Karpas-422 (cell line): Measurements from ENCODE around the gene YPEL4. TPM values are rescaled to one million over a fixed set of nuclear protein-coding genes. Genes with fewer than 3 reads are reported as not detected.

Source experiments
- DNase-seq: peaks from one replicate; pipeline ENCODE4 v3.0.0-alpha.2; 2015
- H2AFZ ChIP-seq: fragments of 200-600 bp; sonication (generic); 2 replicates; pipeline ENCODE4 v1.6.1; 2014; ENCODE audit warnings: antibody characterized with exemption, low read length, mixed read lengths
- H3K27ac ChIP-seq: fragments of 200-600 bp; sonication (generic); 2 replicates; pipeline ENCODE4 v1.5.1; 2014; ENCODE audit warnings: mild to moderate bottlenecking, low read length, moderate library complexity
- H3K27me3 ChIP-seq: fragments of 200-600 bp; sonication (generic); 2 replicates; pipeline ENCODE4 v1.6.1; 2014; ENCODE audit warnings: low read length, mixed read lengths
- H3K36me3 ChIP-seq: fragments of 200-600 bp; sonication (generic); 2 replicates; pipeline ENCODE4 v1.6.1; 2014; ENCODE audit warnings: low read length, mixed read lengths; ENCODE audit not compliant: insufficient read depth
- H3K4me1 ChIP-seq: fragments of 200-600 bp; sonication (generic); 2 replicates; pipeline ENCODE4 v1.6.1; 2014; ENCODE audit warnings: mild to moderate bottlenecking, low read length, mixed read lengths
- H3K4me2 ChIP-seq: fragments of 200-600 bp; sonication (generic); 2 replicates; pipeline ENCODE4 v1.6.1; 2014; ENCODE audit warnings: low read length, low read depth, mild to moderate bottlenecking; ENCODE audit not compliant: poor library complexity, severe bottlenecking
- H3K4me3 ChIP-seq: fragments of 200-600 bp; sonication (generic); 2 replicates; pipeline ENCODE4 v1.5.1; 2014; ENCODE audit warnings: mild to moderate bottlenecking, antibody characterized with exemption, low read length, mixed read lengths
- H3K79me2 ChIP-seq: fragments of 200-600 bp; sonication (generic); 2 replicates; pipeline ENCODE4 v1.6.1; 2014; ENCODE audit warnings: mild to moderate bottlenecking, low read length, mixed read lengths
- H3K9ac ChIP-seq: fragments of 200-600 bp; sonication (generic); 2 replicates; pipeline ENCODE4 v1.6.0; 2014; ENCODE audit warnings: low read length
- H3K9me2 ChIP-seq: fragments of 200-600 bp; sonication (generic), shearing (Covaris generic); replicated peaks from 2 replicates; pipeline ENCODE4 v1.6.0; 2014; ENCODE audit warnings: mild to moderate bottlenecking, low read length, moderate library complexity; ENCODE audit not compliant: insufficient read depth
- H3K9me3 ChIP-seq: fragments of 300-700, 200-600 bp; sonication (generic); 2 replicates; pipeline ENCODE4 v1.6.1; 2014; ENCODE audit warnings: low read length, mixed read lengths
- H4K20me1 ChIP-seq: fragments of 200-600 bp; sonication (generic); 2 replicates; pipeline ENCODE4 v1.6.1; 2014; ENCODE audit warnings: mild to moderate bottlenecking, antibody characterized with exemption, low read length, low read depth; ENCODE audit not compliant: insufficient read depth
- total RNA-seq: library from RNA; depleted of rRNA; stranded (reverse); fragments of >200 nt; shearing (Covaris generic); gene quantifications from 2 replicates; pipeline ENCODE4 v1.2.3, GENCODE V29; 2014; ENCODE audit warnings: low replicate concordance

The YPEL4 gene
- total RNA-seq, 1 experiment from 2014 or later: not detected

DNA sequence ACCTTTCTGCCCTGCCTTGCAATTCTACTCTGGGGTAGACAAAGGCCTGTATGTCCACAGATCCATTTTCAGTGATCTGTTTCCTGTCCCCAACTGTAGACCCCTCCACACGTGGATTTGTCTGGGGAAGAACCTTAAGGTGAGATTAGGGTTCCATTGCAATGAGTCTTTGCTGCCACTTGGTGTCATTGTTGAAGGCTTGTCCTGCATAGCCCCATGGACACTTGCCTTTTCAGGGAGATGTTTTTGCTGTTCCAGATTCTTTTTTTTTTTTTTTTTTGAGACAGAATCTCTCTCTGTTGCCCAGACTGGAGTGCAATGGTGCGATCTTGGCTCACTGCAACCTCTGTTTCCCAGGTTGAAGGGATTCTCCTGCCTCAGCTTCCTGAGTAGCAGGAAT, 30.4 kb downstream of the YPEL4 start:
- H3K4me1 ChIP-seq: no peaks in the 10 kb centered on the region
- DNase-seq: peak; percentile 49

DNA sequence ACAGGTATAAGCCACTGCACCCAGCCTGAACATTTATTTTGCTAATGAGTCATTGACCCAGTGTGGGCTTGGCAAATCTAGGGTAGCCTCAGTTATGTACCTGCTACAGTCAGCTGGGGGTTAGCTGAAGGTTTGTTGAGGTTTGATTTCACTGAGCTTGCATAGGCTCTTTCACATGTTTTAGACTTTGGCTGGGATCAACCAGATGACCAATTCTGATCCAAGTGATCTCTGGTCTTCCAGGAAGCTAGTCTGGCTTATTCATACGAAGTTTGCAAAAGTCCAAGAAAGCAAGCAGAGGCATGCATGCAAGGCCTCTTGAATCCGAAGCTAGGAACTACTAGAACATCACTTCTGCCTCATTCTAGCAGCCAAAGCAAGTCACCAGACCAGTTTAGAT, 31.3 kb downstream of the YPEL4 start:
- no peak overlapping the region for H3K9ac ChIP-seq
- H3K9me2 ChIP-seq: no peaks in the 10 kb centered on the region
- H4K20me1 ChIP-seq: no peaks in the 10 kb centered on the region
- no peak overlapping the region for H2AFZ ChIP-seq
- no peak overlapping the region for H3K27ac ChIP-seq
- no peak overlapping the region for H3K4me3 ChIP-seq
- H3K9me3 ChIP-seq: peaks cover 8% of the 10 kb centered on the region
- no peaks in the 10 kb centered on the region for H3K4me1 ChIP-seq
- no peaks in the 10 kb centered on the region for H3K79me2 ChIP-seq
- no peaks in the 10 kb centered on the region for H3K27me3 ChIP-seq
- no peaks in the 10 kb centered on the region for H3K36me3 ChIP-seq
- DNase-seq: no peak
- no peak overlapping the region for H3K4me2 ChIP-seq

More for the DNA sequence above, 30.4 kb downstream of the YPEL4 start:
- H3K36me3 ChIP-seq: no peaks in the 10 kb centered on the region
- H3K9ac ChIP-seq: no peak overlapping the region
- H3K9me3 ChIP-seq: peaks cover 8% of the 10 kb centered on the region
- no peaks in the 10 kb centered on the region for H3K9me2 ChIP-seq
- no peaks in the 10 kb centered on the region for H3K79me2 ChIP-seq
- no peak overlapping the region for H2AFZ ChIP-seq
- H3K27ac ChIP-seq: no peak overlapping the region
- H4K20me1 ChIP-seq: no peaks in the 10 kb centered on the region
- H3K27me3 ChIP-seq: no peaks in the 10 kb centered on the region
- no peak overlapping the region for H3K4me2 ChIP-seq
- H3K4me3 ChIP-seq: no peak overlapping the region

DNA sequence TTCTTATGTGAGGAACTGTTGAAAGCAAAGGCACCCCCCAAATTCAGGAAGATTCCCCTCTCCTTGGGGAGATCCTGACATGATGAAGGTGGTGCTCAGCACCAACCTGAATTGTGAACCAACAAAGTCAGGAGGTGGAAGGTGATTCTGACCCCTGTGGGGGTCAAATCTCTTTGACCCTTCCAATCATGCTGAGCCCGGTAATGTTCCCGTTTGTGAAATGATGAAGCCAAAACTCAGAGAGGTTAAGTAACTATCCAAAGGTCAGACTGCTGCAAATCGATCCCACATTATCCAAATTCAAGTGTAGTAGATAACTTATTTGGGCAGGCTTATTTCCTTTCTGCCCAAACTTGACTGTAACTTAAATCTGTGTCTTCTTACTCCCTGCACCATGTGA, 33.1 kb downstream of the YPEL4 start:
- Histone ChIP-seq H4K20me1 (no peaks in the 10 kb centered on the region), H3K4me3 (no peak overlapping the region)

DNA sequence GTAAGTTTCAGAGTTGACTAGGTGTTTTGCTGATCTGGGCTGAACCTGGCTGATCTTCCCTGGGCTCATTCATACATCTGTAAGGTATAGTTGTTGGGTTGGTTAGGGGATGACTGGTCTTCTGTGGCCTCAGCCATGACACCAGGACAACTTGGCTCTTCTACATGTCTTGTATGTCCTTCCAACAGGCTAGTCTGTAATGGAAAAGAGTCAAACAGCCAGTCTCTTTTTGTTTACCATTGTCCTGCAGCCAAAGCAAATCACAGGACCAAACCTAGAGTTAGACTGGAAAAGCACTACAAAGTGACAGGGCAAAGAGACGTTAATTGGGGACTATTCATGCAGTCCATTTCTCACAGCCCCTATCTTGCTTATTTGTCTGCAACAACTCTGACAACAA, 34.4 kb downstream of the YPEL4 start:
- Histone ChIP-seq H4K20me1 (no peaks in the 10 kb centered on the region), H3K27ac (no peak overlapping the region), H3K36me3 (no peaks in the 10 kb centered on the region), H3K9me2 (no peaks in the 10 kb centered on the region), H3K79me2 (no peaks in the 10 kb centered on the region), H3K4me3 (no peak overlapping the region), H3K4me1 (no peaks in the 10 kb centered on the region), H3K9ac (no peak overlapping the region), H3K27me3 (no peaks in the 10 kb centered on the region), H2AFZ (no peak overlapping the region), H3K4me2 (no peak overlapping the region), H3K9me3 (peaks cover 6% of the 10 kb centered on the region)
- no peak for DNase-seq

More for the DNA sequence above, 33.1 kb downstream of the YPEL4 start:
- no peaks in the 10 kb centered on the region for H3K79me2 ChIP-seq
- no peak overlapping the region for H3K9ac ChIP-seq
- H3K27me3 ChIP-seq: no peaks in the 10 kb centered on the region
- H3K36me3 ChIP-seq: no peaks in the 10 kb centered on the region
- DNase-seq: no peak
- no peak overlapping the region for H2AFZ ChIP-seq
- H3K4me2 ChIP-seq: no peak overlapping the region
- no peaks in the 10 kb centered on the region for H3K9me2 ChIP-seq
- H3K4me1 ChIP-seq: no peaks in the 10 kb centered on the region
- no peak overlapping the region for H3K27ac ChIP-seq
- H3K9me3 ChIP-seq: peaks cover 8% of the 10 kb centered on the region

DNA sequence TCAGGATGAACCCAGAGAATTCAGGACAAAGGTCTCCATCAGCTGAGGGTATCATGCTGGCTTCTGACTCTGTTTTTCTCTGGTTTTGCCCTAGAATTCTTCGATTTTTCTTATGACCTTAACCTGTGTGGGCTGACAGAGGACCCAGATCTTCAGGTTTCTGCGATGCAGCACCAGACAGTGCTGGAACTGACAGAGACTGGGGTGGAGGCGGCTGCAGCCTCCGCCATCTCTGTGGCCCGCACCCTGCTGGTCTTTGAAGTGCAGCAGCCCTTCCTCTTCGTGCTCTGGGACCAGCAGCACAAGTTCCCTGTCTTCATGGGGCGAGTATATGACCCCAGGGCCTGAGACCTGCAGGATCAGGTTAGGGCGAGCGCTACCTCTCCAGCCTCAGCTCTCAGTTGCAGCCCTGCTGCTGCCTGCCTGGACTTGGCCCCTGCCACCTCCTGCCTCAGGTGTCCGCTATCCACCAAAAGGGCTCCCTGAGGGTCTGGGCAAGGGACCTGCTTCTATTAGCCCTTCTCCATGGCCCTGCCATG, 35.4 kb downstream of the YPEL4 start:
- H3K9me3 ChIP-seq: no peaks in the 10 kb centered on the region; the same call in 1 of the 2 replicates
- H3K4me2 ChIP-seq: no peak overlapping the region
- no peak overlapping the region for H3K9ac ChIP-seq
- H3K79me2 ChIP-seq: no peaks in the 10 kb centered on the region
- no peaks in the 10 kb centered on the region for H3K4me1 ChIP-seq
- H3K9me2 ChIP-seq: no peaks in the 10 kb centered on the region
- H2AFZ ChIP-seq: no peak overlapping the region
- H4K20me1 ChIP-seq: no peaks in the 10 kb centered on the region
- no peaks in the 10 kb centered on the region for H3K36me3 ChIP-seq
- H3K27ac ChIP-seq: no peak overlapping the region
- H3K4me3 ChIP-seq: no peak overlapping the region
- DNase-seq: no peak
- no peaks in the 10 kb centered on the region for H3K27me3 ChIP-seq

DNA sequence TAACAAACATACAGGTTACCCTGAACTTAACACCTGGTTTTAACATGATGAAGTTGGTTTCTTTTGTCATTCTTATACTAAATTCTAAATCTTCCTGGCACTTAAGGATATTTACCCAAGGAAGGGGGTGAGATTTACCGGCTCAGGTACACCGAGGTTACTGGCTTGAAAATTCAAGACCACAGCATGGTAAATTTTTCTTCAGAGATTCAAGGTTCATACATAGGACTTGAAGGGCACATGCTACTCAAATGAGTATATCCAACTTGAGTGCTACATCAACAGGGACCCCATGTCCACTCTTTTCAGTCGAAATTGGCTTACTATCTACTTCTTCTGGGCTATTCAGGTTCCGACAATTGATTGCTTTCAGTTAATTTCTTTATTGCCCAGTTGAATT, 39.5 kb downstream of the YPEL4 start:
- no peaks in the 10 kb centered on the region for H3K27me3 ChIP-seq

DNA sequence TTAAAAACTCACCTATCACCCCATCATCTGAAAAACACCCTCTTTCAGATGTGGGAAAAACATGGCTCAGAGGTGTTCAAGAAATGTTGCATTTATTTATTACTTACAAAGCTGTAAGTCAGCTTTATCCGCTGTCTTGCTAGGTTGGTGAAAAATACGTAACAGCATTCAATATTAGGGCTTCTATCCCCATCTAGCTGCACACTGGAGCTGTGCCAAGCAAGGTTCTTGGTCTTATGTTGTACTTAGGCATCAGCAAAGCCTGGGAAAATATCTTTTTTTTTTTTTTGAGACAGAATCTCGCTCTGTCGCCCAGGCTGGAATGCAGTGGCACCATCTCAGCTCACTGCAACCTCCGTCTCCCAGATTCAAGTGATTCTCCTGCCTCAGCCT, 44.7 kb downstream of the YPEL4 start:
- H3K4me2 ChIP-seq: no peak overlapping the region
- H3K79me2 ChIP-seq: no peaks in the 10 kb centered on the region
- no peak for DNase-seq
- no peak overlapping the region for H3K9ac ChIP-seq
- H3K4me3 ChIP-seq: no peak overlapping the region
- H3K27ac ChIP-seq: no peak overlapping the region
- no peaks in the 10 kb centered on the region for H3K9me2 ChIP-seq
- H4K20me1 ChIP-seq: no peaks in the 10 kb centered on the region
- no peaks in the 10 kb centered on the region for H3K9me3 ChIP-seq
- no peaks in the 10 kb centered on the region for H3K4me1 ChIP-seq
- no peaks in the 10 kb centered on the region for H3K27me3 ChIP-seq
- no peak overlapping the region for H2AFZ ChIP-seq
- no peaks in the 10 kb centered on the region for H3K36me3 ChIP-seq

More for the DNA sequence above, 39.5 kb downstream of the YPEL4 start:
- H3K9me2 ChIP-seq: no peaks in the 10 kb centered on the region
- H3K4me3 ChIP-seq: no peak overlapping the region
- no peak for DNase-seq
- no peaks in the 10 kb centered on the region for H3K79me2 ChIP-seq
- no peak overlapping the region for H3K9ac ChIP-seq
- no peak overlapping the region for H2AFZ ChIP-seq
- no peaks in the 10 kb centered on the region for H3K4me1 ChIP-seq
- H3K27ac ChIP-seq: no peak overlapping the region
- no peaks in the 10 kb centered on the region for H4K20me1 ChIP-seq
- H3K9me3 ChIP-seq: no peaks in the 10 kb centered on the region
- no peak overlapping the region for H3K4me2 ChIP-seq
- no peaks in the 10 kb centered on the region for H3K36me3 ChIP-seq

DNA sequence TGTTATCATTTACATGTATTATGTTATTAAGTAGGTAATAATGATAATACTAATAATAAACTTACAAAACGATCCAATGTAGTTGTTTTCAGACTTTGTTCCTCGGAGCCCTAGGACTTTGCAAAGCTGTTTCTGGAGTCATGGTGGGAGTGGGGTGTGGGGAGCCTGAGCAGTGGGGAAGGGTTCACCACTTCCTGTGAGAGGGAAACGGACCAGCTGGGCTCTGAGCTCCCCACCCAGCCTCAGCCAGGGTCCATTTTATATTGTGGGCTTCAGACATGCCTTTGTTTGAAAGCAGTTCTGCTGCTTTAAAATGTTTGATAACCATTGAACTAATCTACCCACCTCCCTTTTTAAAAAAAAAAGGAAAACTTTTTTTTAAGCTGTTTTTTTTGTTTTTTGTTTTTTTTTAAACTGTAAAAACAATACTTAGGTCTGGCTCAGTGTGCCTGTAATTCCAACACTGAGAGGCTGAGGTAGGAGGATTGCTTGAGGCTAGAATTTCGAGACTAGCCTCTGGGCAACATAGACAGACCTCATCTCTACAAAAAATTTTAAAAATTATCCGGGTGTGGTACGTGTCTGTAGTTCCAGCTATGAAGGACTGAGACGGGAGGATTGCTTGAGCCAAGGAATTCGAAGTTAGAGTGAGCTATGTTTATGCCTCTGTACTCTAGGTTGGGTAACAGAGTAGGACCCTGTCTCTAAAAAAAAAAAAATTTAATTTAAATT, 45.2 kb downstream of the YPEL4 start:
- no peak for DNase-seq
- Histone ChIP-seq H3K4me3 (no peak overlapping the region), H3K79me2 (no peaks in the 10 kb centered on the region), H3K9me3 (no peaks in the 10 kb centered on the region), H4K20me1 (no peaks in the 10 kb centered on the region), H3K36me3 (no peaks in the 10 kb centered on the region), H3K9me2 (no peaks in the 10 kb centered on the region), H3K4me2 (no peak overlapping the region), H3K4me1 (no peaks in the 10 kb centered on the region), H2AFZ (no peak overlapping the region), H3K27ac (no peak overlapping the region), H3K27me3 (no peaks in the 10 kb centered on the region), H3K9ac (no peak overlapping the region)
